NCI-H146 (cell line): ENCODE measurements around the gene TTYH1.
A peak's percentile ranks its signal among the peaks of the same experiment; 100 is the strongest.
"Not testable (repeated sequence)": the region's sequence is repeated elsewhere in the genome, so short reads cannot be mapped to it uniquely, and the experiment has no call there.

Experiments
- DNase-seq: peaks from one replicate; lab custom pipeline; 2025; lab: John Stamatoyannopoulos, UW

The TTYH1 gene

GRCh38 chr19:54415208-54415900 is at the start of gene TTYH1:
TTYH1 (plus strand) TSS chr19:54415464; CDS start chr19:54415553, 89 bp downstream.
- no peak for DNase-seq

GRCh38 chr19:54365798-54366197 is 49.5 kb upstream of the TTYH1 start:
- DNase-seq: not testable (repeated sequence)

GRCh38 chr19:54366811-54367210 is 48.5 kb upstream of the TTYH1 start:
- DNase-seq: no peak

- no peak for DNase-seq
Measured at GRCh38 chr19:54369082-54369687, 46.1 kb upstream of the TTYH1 start.

- not testable (repeated sequence) for DNase-seq
Measured at GRCh38 chr19:54369688-54370433, 45.4 kb upstream of the TTYH1 start.

GRCh38 chr19:54370434-54370796 is 44.8 kb upstream of the TTYH1 start:
- DNase-seq: not testable (repeated sequence)

- not testable (repeated sequence) for DNase-seq
Measured at GRCh38 chr19:54371453-54371852, 43.8 kb upstream of the TTYH1 start.

- no peak for DNase-seq
Measured at GRCh38 chr19:54373781-54374631, 41.3 kb upstream of the TTYH1 start.

- DNase-seq: not testable (repeated sequence)
Measured at GRCh38 chr19:54375181-54375938, 39.9 kb upstream of the TTYH1 start.

GRCh38 chr19:54376610-54377285 is 38.5 kb upstream of the TTYH1 start:
- no peak for DNase-seq

GRCh38 chr19:54379187-54379678 is 36.0 kb upstream of the TTYH1 start:
- no peak for DNase-seq

- DNase-seq: no peak
Measured at GRCh38 chr19:54380897-54381296, 34.4 kb upstream of the TTYH1 start.

GRCh38 chr19:54382041-54382440 is 33.2 kb upstream of the TTYH1 start:
- DNase-seq: not testable (repeated sequence)

GRCh38 chr19:54383330-54383729 is 31.9 kb upstream of the TTYH1 start:
- no peak for DNase-seq

GRCh38 chr19:54387991-54388801 is 27.1 kb upstream of the TTYH1 start:
- peak; percentile 8 for DNase-seq

GRCh38 chr19:54388802-54389139 is 26.5 kb upstream of the TTYH1 start:
- no peak for DNase-seq

GRCh38 chr19:54389553-54389952 is 25.7 kb upstream of the TTYH1 start:
- no peak for DNase-seq

GRCh38 chr19:54390942-54391577 is 24.2 kb upstream of the TTYH1 start:
- DNase-seq: peak; percentile 73

GRCh38 chr19:54391589-54392061 is 23.6 kb upstream of the TTYH1 start:
- no peak for DNase-seq
